ENCODE data around the gene ITGB7. TPM values are rescaled to one million over a fixed set of nuclear protein-coding genes. Genes with fewer than 3 reads are reported as not detected.
"Not testable (repeated sequence)": the region's sequence is repeated elsewhere in the genome, so short reads cannot be mapped to it uniquely, and the experiment has no call there.

Gene ITGB7
- total and polyA plus RNA-seq, 12 donors, result 0.33 to 7.4 (median 3.7) TPM

DNA sequence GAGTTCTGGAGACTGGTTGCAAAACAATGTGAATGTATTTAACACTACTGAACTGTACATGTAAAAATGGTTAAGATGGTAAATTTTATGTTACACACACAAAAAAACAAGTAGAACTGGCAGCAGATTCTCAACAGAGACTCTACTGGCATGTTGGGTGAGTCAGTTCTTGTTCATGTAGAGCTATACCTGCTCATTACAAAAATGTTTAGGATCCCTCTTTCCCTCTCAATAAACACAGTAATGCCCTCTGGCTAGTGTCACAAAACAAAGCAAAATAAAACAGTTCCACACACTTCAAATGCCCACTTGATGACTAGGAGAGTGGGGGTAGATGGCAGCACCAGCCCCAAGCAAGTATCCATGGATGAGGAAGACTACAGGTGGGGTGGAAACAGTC, 40.2 kb downstream of the ITGB7 start:
- intact Hi-C loops (cut with DNase I), result no loop called here

DNA sequence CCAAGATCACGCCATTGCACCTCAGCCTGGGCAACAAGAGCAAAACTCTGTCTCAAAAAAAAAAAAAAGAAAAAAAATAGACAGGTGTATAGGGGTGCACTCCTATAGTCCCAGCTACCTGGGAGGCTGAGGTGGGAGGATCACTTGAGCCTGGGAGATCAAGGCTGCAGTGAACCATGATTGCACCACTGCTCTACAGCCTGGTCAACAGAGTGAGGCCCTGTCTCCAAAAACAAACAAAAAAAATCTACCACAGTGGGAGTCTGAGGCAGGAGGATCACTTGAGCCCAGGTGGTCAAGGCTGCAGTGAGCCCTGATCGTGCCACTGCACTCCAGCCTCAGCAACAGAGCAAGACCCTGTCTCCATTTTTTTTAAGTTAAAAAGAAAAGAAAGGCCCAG, 44.0 kb downstream of the ITGB7 start:
- H3K4me3 ChIP-seq; H3K4me1 ChIP-seq (replicated peaks in 1 of 2); H3K9me3 ChIP-seq (replicated peaks in 1 of 3); H3K27ac ChIP-seq; DNase-seq; H3K36me3 ChIP-seq (replicated peaks in 1 of 2); H3K27me3 ChIP-seq: not testable (repeated sequence)
- intact Hi-C loops (cut with DNase I), result loop anchor here in 1 of 2 donors (5.0 kb wide), 1 partner anchor 34 kb away; no protein-coding TSS in a partner anchor
- 92 to 97% (median 97%) methylated on average over 2 of the region's 2 CpGs for WGBS, 4 donors

More for the DNA sequence above, 40.2 kb downstream of the ITGB7 start:
- no peak for TF ChIP-seq POLR2A (IDR thresholded peaks at IDR 0.05)
- TF ChIP-seq, protein P1, sequence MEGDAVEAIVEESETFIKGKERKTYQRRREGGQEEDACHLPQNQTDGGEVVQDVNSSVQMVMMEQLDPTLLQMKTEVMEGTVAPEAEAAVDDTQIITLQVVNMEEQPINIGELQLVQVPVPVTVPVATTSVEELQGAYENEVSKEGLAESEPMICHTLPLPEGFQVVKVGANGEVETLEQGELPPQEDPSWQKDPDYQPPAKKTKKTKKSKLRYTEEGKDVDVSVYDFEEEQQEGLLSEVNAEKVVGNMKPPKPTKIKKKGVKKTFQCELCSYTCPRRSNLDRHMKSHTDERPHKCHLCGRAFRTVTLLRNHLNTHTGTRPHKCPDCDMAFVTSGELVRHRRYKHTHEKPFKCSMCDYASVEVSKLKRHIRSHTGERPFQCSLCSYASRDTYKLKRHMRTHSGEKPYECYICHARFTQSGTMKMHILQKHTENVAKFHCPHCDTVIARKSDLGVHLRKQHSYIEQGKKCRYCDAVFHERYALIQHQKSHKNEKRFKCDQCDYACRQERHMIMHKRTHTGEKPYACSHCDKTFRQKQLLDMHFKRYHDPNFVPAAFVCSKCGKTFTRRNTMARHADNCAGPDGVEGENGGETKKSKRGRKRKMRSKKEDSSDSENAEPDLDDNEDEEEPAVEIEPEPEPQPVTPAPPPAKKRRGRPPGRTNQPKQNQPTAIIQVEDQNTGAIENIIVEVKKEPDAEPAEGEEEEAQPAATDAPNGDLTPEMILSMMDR (IDR thresholded peaks at IDR 0.05), result no peak
- no peak for DNase-seq
- Histone ChIP-seq H3K9me3 (replicated peaks in 1 of 3) (no peaks in the 10 kb centered on the region), H3K4me3 (no peak overlapping the region), H3K4me1 (replicated peaks in 1 of 2) (peaks cover 5 to 10% of the 10 kb centered on the region in 2 donors), H3K27me3 (no peaks in the 10 kb centered on the region), H3K27ac (no peak overlapping the region), H3K36me3 (replicated peaks in 1 of 2) (peaks cover 0 to 3% of the 10 kb centered on the region in 2 donors)

DNA sequence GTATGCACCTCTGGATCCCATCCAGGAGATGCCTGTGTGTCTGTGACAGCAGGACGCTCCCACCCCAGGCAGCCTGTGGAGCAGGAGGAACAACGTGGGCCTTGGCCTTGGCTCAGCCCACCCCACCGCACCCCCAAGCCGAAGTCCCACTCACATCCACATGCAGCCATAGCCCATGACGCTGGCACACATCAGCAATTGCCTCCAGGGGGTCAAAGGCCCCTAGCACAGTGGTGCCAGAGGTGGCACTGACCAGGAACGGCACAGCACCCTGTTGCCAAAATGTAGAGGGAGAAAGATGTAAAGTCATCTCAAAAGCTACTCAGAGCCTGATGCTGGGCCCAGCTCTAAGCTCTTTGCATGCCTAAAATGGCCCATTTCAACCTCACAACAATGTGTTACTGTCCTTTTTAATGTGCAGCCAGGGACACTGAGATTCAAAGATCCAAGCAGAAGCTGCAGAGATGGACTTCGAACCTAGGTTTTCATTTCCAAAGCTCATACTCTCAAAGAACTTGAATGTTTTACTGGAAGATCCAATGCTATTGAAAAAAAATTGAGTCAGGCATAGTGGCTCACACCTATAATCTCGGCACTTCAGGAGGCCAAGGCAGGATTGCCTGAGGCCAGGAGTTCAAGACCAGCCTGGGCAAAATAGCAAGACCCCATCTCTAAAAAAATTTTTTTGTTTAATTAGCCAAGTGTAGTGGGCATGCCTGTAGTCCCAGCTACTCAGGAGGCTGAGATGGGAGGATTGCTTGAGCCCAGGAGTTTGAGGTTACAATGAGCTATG, 45.7 kb downstream of the ITGB7 start:
- TF ChIP-seq POLR2A (IDR thresholded peaks at IDR 0.05), result no peak
- TF ChIP-seq, protein P1 (IDR thresholded peaks at IDR 0.05), result no peak
- peaks cover 0 to 3% of the 10 kb centered on the region in 2 donors for H3K4me1 ChIP-seq (replicated peaks in 1 of 2)
- WGBS, 4 donors, result 91 to 97% (median 91%) methylated on average over 5 to 8 of the region's 8 CpGs
- H3K9me3 ChIP-seq (replicated peaks in 1 of 3), result no peaks in the 10 kb centered on the region
- H3K27ac ChIP-seq, result no peak overlapping the region
- DNase-seq, result no peak
- intact Hi-C loops (cut with DNase I), result loop anchor here (2.0 to 5.0 kb wide), 2 partner anchors 36 to 37 kb away; no protein-coding TSS in a partner anchor
- no peaks in the 10 kb centered on the region for H3K27me3 ChIP-seq
- no peak overlapping the region for H3K4me3 ChIP-seq
- no peaks in the 10 kb centered on the region for H3K36me3 ChIP-seq (replicated peaks in 1 of 2)

DNA sequence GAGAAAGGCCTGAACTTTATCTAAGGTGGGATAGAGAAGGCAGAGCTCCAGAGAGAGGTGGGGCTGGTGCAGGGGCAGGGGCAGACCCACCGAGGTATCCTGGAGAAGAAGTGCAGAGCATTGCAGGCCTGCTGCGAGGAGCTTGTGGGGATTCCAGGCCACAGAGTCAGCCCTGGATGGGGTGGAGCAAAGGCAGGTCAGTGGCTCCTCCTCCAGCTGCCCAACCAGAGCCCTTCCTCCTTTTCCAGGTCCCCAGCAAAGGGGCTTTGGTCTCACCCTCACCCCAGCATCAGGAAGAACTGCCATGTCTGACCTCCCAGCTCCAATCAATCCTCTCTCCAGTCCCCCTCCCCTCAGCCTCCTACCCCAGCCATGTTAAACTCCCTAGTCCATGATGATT, 46.4 kb downstream of the ITGB7 start:
- no peak for DNase-seq
- H3K27me3 ChIP-seq, result no peaks in the 10 kb centered on the region
- no peaks in the 10 kb centered on the region for H3K36me3 ChIP-seq (replicated peaks in 1 of 2)
- TF ChIP-seq POLR2A (IDR thresholded peaks at IDR 0.05), result no peak
- TF ChIP-seq, protein P1 (IDR thresholded peaks at IDR 0.05), result no peak
- 75 to 92% (median 81%) methylated on average over 2 of the region's 2 CpGs for WGBS, 4 donors
- H3K4me3 ChIP-seq, result no peak overlapping the region
- no peaks in the 10 kb centered on the region for H3K9me3 ChIP-seq (replicated peaks in 1 of 3)
- intact Hi-C loops (cut with DNase I), result loop anchor here (2.0 to 5.0 kb wide), 2 partner anchors 37 to 38 kb away; no protein-coding TSS in a partner anchor
- peaks cover 0 to 3% of the 10 kb centered on the region in 2 donors for H3K4me1 ChIP-seq (replicated peaks in 1 of 2)
- H3K27ac ChIP-seq, result no peak overlapping the region

All from adrenal gland (tissue), 12 donors.